ENCODE data around the gene PKNOX2.

DNA sequence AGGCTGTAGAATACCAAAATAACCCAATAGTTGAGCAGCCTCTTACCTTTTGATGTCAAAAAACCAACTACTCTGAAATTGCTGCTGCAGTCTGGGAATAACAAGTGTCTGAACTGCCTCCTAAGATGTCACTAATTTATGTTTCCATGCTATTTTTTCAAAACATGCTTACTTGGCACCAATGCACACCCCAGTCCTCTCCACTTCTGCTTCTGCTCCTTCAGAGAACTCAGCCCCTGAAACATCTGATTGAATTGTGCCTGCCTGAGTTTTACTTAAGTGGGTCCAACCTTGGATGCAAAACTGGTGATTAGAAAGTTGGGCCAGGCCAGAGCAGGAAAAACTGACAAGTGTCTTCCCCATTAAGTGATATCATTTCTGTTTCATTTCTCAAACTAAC, 28.6 kb upstream of the PKNOX2 start:
- TF ChIP-seq, protein P1, sequence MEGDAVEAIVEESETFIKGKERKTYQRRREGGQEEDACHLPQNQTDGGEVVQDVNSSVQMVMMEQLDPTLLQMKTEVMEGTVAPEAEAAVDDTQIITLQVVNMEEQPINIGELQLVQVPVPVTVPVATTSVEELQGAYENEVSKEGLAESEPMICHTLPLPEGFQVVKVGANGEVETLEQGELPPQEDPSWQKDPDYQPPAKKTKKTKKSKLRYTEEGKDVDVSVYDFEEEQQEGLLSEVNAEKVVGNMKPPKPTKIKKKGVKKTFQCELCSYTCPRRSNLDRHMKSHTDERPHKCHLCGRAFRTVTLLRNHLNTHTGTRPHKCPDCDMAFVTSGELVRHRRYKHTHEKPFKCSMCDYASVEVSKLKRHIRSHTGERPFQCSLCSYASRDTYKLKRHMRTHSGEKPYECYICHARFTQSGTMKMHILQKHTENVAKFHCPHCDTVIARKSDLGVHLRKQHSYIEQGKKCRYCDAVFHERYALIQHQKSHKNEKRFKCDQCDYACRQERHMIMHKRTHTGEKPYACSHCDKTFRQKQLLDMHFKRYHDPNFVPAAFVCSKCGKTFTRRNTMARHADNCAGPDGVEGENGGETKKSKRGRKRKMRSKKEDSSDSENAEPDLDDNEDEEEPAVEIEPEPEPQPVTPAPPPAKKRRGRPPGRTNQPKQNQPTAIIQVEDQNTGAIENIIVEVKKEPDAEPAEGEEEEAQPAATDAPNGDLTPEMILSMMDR (IDR thresholded peaks at IDR 0.05; ENCODE audit: borderline replicate concordance, extremely low read depth, low read length, poor library complexity, severe bottlenecking), result no peak
- no peak for TF ChIP-seq EZH2 (IDR thresholded peaks at IDR 0.05; ENCODE audit: borderline replicate concordance, low read depth, low read length, severe bottlenecking)
